HG02763 (cell line): Measurements from ENCODE around the gene RNF44.
A peak's percentile ranks its signal among the peaks of the same experiment; 100 is the strongest.

Experiments
- ATAC-seq: cut with Tn5 transposase; IDR thresholded peaks from one replicate; pipeline ENCODE4 v1.9.1; 2021; ENCODE audit warnings: mild to moderate bottlenecking, moderate library complexity; ENCODE audit not compliant: unreplicated experiment

Gene RNF44

GRCh38 chr5:176537554-176538229, 490 bp upstream of the RNF44 start:
- ATAC-seq = peak; percentile 69

GRCh38 chr5:176536132-176536901, 885 bp downstream of the RNF44 start:
- no peak for ATAC-seq

GRCh38 chr5:176535664-176536131, 1.5 kb downstream of the RNF44 start:
- no peak for ATAC-seq

- ATAC-seq = no peak
Measured at GRCh38 chr5:176535101-176535663, 2.0 kb downstream of the RNF44 start.

GRCh38 chr5:176534640-176535039, 2.6 kb downstream of the RNF44 start:
- ATAC-seq = no peak

GRCh38 chr5:176533894-176534611, 3.1 kb downstream of the RNF44 start:
- no peak for ATAC-seq

GRCh38 chr5:176533390-176533789, 3.8 kb downstream of the RNF44 start:
- ATAC-seq = no peak

GRCh38 chr5:176532795-176533194, 4.4 kb downstream of the RNF44 start:
- ATAC-seq = no peak

GRCh38 chr5:176531902-176532493, 5.2 kb downstream of the RNF44 start:
- ATAC-seq = no peak

GRCh38 chr5:176530983-176531901, 6.0 kb downstream of the RNF44 start:
- ATAC-seq = no peak

GRCh38 chr5:176530393-176530982, 6.7 kb downstream of the RNF44 start:
- no peak for ATAC-seq

- ATAC-seq = no peak
Measured at GRCh38 chr5:176529741-176530141, 7.5 kb downstream of the RNF44 start.

GRCh38 chr5:176529116-176529740, 8.0 kb downstream of the RNF44 start:
- ATAC-seq = no peak

- ATAC-seq = no peak
Measured at GRCh38 chr5:176528761-176529115, 8.5 kb downstream of the RNF44 start.

GRCh38 chr5:176528301-176528700, 8.9 kb downstream of the RNF44 start:
- no peak for ATAC-seq

GRCh38 chr5:176527246-176528222, 9.7 kb downstream of the RNF44 start:
- no peak for ATAC-seq

GRCh38 chr5:176526462-176526861, 10.7 kb downstream of the RNF44 start:
- no peak for ATAC-seq

GRCh38 chr5:176525677-176526076, 11.5 kb downstream of the RNF44 start:
- no peak for ATAC-seq
